ENCODE results near the gene MAP3K19.

Gene MAP3K19

GRCh38 chr2:134927195-134927594 is 120.1 kb downstream of the MAP3K19 start:
- no peak for DNase-seq

DNA sequence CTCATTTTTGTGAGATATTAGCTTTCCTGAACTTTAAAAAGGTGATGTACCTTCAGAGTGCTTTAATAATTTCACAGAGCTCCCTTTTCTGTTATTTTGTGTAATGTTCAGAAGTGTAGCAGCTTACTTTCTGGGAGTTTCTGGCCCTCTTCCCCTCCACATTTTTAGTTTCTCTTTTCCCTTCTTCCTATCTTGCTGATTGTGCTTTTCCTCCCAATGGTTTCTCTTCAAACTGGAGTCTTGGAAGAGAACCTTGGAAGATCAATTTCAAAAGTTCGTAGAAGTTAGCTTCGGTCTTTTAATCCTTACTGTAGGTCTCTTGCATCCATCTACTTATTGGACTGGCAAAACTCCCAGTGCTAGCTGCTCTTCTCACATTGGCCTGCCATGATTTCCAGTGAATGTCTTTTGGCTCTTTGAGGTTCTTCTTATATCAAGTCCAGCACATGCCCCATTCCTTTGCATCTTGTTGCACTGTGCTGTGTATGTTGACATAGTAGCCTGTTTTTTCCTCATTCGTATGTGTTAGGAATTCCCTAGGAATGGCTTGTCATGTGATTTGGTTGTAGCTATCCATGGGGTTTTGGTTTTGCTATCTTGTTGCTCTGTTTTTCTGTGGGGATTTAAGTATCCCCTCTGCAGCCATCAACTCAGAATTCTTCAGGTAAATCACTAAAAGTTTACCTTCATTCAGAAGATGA is 120.9 kb downstream of the MAP3K19 start:
- DNase-seq: no peak

- no peak for DNase-seq
Measured at GRCh38 chr2:134924912-134925311, 122.3 kb downstream of the MAP3K19 start.

DNA sequence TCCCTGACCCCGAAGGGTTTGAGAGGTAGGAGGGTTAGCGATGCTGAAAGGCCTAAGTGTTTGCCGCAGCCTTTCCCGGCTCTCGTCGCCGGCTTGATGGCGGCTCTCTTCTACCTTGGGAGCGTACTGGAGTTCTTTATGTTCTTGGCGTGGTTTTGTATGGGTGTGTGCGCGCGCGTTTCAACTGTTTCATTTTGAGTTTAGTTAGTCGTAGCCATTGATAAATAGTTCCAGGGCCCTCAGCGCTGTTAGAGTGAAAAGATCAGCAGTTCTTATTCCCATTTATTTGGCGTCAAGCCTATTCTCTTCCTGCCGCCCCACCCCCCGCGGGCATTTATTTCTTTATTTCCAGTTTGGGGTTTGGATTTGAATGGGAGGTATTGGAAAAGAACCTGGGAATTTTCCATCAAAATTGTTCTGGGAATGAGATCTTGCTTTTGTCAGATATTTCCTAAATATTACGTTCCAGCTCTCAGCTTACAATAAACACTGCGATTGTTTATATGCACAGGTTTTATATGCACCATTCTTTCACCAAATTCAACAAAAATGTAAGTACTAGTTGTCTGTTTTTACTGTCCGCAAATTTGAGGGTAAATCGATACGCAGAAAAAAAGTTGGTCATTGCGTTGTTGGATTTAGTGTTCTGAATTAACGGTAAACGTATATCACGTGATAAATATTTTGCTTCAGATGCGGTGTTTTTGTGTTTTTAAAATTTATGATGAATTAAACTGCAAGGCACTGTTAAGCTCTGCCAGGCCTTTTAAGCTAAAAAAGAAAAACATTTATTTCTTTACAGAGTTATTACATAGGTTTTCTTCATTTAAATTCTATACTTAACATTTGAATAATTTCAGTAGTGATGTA is 127.7 kb downstream of the MAP3K19 start:
- peak in 1 of 2 experiments; percentile 59 for DNase-seq

DNA sequence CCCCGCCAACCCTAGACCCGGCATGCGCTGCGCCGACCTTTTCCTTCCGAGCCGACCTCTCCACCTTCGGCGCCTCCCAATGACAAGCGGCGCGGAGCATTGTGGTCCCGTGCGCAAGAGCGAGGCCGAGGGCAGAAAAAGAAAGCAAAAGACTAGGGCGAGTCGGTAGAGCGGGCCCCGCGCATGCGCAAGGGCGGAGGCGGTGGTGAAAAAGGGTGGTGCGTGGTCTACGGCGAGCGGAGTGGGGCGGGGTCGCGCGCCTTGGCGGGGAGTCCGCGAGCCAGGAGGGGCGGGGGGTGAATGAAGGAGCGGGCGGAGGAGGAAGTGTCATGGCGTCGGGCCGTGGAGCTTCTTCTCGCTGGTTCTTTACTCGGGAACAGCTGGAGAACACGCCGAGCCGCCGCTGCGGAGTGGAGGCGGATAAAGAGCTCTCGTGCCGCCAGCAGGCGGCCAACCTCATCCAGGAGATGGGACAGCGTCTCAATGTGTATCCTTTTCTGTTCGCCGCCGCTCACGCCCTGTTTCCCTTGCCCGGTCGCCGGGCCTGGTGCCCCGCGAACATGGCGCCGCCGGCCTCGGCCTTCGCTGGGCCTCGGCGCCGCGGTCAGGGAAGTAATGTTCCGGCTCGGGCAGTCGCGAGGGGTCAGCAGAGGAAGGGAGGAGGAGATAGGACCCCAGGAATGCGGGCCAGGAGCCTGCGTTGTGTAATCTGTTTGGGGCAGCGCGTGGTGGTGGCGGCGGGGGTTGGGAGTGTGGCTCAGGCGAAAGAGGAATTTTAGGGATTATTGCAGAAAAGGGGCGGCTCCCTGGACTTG is 128.5 kb downstream of the MAP3K19 start, which contains the start of gene CCNT2:
Gene CCNT2, plus strand, starts transcription at position 297 of the 815 bp plus-strand sequence. Its CDS starts 33 bp downstream, at position 330.
- DNase-seq: peak; percentile 98 to 99

- peak; percentile 90 to 98 for DNase-seq
Measured at GRCh38 chr2:134917888-134918525, 129.2 kb downstream of the MAP3K19 start.

GRCh38 chr2:134917360-134917865 is 129.8 kb downstream of the MAP3K19 start:
- DNase-seq: peak in 1 of 2 experiments; percentile 39

Measured in NCI-H526 (cell line).